Measurements from ENCODE around the gene PRAF2. TPM values are rescaled to one million over a fixed set of nuclear protein-coding genes. Genes with fewer than 3 reads are reported as not detected.

The PRAF2 gene
- total RNA-seq, 1 experiment from 2014 or later = 36.3 TPM

DNA sequence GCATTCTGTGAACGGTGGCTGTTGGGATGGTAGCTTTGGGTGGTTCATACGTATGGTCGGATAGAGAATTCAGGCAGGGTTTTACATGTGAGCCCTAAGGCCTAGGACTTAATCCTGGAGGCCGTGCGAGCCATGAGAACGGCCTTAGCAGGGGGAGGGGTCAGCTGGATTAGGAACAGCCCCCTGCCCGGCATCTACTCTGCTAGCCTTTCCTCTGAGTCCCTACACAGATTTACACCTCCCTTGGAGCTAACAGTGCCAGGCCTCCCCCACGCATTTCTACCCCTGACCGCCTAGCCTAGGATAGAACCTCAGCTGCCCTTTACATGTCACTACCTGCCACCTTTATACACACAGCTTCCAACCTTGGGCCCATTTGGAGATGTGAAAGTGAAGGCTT, 7.1 kb downstream of the PRAF2 start:
- TF ChIP-seq, protein P1, sequence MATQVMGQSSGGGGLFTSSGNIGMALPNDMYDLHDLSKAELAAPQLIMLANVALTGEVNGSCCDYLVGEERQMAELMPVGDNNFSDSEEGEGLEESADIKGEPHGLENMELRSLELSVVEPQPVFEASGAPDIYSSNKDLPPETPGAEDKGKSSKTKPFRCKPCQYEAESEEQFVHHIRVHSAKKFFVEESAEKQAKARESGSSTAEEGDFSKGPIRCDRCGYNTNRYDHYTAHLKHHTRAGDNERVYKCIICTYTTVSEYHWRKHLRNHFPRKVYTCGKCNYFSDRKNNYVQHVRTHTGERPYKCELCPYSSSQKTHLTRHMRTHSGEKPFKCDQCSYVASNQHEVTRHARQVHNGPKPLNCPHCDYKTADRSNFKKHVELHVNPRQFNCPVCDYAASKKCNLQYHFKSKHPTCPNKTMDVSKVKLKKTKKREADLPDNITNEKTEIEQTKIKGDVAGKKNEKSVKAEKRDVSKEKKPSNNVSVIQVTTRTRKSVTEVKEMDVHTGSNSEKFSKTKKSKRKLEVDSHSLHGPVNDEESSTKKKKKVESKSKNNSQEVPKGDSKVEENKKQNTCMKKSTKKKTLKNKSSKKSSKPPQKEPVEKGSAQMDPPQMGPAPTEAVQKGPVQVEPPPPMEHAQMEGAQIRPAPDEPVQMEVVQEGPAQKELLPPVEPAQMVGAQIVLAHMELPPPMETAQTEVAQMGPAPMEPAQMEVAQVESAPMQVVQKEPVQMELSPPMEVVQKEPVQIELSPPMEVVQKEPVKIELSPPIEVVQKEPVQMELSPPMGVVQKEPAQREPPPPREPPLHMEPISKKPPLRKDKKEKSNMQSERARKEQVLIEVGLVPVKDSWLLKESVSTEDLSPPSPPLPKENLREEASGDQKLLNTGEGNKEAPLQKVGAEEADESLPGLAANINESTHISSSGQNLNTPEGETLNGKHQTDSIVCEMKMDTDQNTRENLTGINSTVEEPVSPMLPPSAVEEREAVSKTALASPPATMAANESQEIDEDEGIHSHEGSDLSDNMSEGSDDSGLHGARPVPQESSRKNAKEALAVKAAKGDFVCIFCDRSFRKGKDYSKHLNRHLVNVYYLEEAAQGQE (IDR thresholded peaks at IDR 0.05; ENCODE audit: insufficient read depth in 1 of 2, low read depth in 2 of 2, low read length in 1 of 2) = no peak
- no peak for TF ChIP-seq SIN3A (IDR thresholded peaks at IDR 0.05; ENCODE audit: borderline replicate concordance, insufficient read depth, low read depth, low read length)
- TF ChIP-seq POLR2AphosphoS5 (IDR thresholded peaks at IDR 0.05; ENCODE audit: low read depth, low read length) = no peak
- TF ChIP-seq, protein P2, sequence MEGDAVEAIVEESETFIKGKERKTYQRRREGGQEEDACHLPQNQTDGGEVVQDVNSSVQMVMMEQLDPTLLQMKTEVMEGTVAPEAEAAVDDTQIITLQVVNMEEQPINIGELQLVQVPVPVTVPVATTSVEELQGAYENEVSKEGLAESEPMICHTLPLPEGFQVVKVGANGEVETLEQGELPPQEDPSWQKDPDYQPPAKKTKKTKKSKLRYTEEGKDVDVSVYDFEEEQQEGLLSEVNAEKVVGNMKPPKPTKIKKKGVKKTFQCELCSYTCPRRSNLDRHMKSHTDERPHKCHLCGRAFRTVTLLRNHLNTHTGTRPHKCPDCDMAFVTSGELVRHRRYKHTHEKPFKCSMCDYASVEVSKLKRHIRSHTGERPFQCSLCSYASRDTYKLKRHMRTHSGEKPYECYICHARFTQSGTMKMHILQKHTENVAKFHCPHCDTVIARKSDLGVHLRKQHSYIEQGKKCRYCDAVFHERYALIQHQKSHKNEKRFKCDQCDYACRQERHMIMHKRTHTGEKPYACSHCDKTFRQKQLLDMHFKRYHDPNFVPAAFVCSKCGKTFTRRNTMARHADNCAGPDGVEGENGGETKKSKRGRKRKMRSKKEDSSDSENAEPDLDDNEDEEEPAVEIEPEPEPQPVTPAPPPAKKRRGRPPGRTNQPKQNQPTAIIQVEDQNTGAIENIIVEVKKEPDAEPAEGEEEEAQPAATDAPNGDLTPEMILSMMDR (IDR thresholded peaks at IDR 0.05) = no peak
- TF ChIP-seq TCF7L2 (IDR thresholded peaks at IDR 0.05; ENCODE audit: low read depth, low read length) = no peak
- no peak; the same call in 1 of the 2 replicates for ATAC-seq

DNA sequence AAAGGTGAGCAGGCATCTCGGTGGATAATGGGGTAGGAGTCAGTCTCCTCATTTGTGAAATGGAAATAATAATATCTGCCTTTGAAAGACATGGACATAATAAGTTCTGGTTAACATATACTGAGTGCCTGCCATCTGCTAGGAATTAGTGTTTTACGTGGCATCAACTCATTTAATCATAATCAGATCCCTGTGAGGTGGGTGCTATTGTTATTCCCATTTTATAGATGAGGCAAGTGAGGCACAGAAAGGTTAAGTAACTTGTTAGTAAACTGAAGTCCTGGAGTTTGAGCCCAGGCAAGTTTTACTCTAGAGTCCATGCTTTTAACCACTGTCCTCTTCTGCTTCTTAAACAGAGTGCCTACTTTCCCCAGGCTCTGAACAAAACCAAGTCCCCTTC, 7.5 kb downstream of the PRAF2 start:
- TF ChIP-seq SIN3A (IDR thresholded peaks at IDR 0.05; ENCODE audit: borderline replicate concordance, insufficient read depth, low read depth, low read length) (no peak), TCF7L2 (IDR thresholded peaks at IDR 0.05; ENCODE audit: low read depth, low read length) (no peak), POLR2AphosphoS5 (IDR thresholded peaks at IDR 0.05; ENCODE audit: low read depth, low read length) (no peak)
- TF ChIP-seq, protein P1 (IDR thresholded peaks at IDR 0.05; ENCODE audit: insufficient read depth in 1 of 2, low read depth in 2 of 2, low read length in 1 of 2) = no peak
- TF ChIP-seq, protein P2 (IDR thresholded peaks at IDR 0.05) = no peak
- Histone ChIP-seq H3K27ac (ENCODE audit: low read length) (no peak overlapping the region), H3K4me3 (ENCODE audit: low read depth in 2 of 2, low read length in 2 of 2) (no peak overlapping the region), H3K9me3 (ENCODE audit: control insufficient read depth, insufficient read depth, low read depth, low read length) (no peaks in the 10 kb centered on the region), H3K36me3 (ENCODE audit: control insufficient read depth, insufficient read depth, low read length) (no peaks in the 10 kb centered on the region), H3K27me3 (ENCODE audit: control insufficient read depth, insufficient read depth, low read length) (no peaks in the 10 kb centered on the region), H3K4me1 (ENCODE audit: control insufficient read depth, insufficient read depth, low read length) (no peaks in the 10 kb centered on the region)
- ATAC-seq (no peak), DNase-seq (ENCODE audit: low read depth, low spot score) (no peak)
- ChIA-PET POLR2A (no interaction called here), CTCF (no interaction called here)
- in situ Hi-C loops (cut with HindIII; ENCODE audit: low pct_unique_long_range_greater_than_20kb, low sequenced_read_pairs) = no loop called here
- intact Hi-C loops (cut with micrococcal nuclease; ENCODE audit: unreplicated experiment) = no loop called here
- BruUV-seq (replicated peaks) = no TSS peak

More for the DNA sequence above, 7.1 kb downstream of the PRAF2 start:
- Histone ChIP-seq H3K27me3 (ENCODE audit: control insufficient read depth, insufficient read depth, low read length) (no peaks in the 10 kb centered on the region), H3K4me1 (ENCODE audit: control insufficient read depth, insufficient read depth, low read length) (no peaks in the 10 kb centered on the region), H3K36me3 (ENCODE audit: control insufficient read depth, insufficient read depth, low read length) (no peaks in the 10 kb centered on the region), H3K9me3 (ENCODE audit: control insufficient read depth, insufficient read depth, low read depth, low read length) (no peaks in the 10 kb centered on the region), H3K27ac (ENCODE audit: low read length) (no peak overlapping the region), H3K4me3 (ENCODE audit: low read depth in 2 of 2, low read length in 2 of 2) (no peak overlapping the region)
- ChIA-PET POLR2A (no interaction called here), CTCF (no interaction called here)
- DNase-seq (ENCODE audit: low read depth, low spot score) = no peak
- no TSS peak for BruUV-seq (replicated peaks)
- intact Hi-C loops (cut with micrococcal nuclease; ENCODE audit: unreplicated experiment) = no loop called here
- in situ Hi-C loops (cut with HindIII; ENCODE audit: low pct_unique_long_range_greater_than_20kb, low sequenced_read_pairs) = no loop called here

All from Panc1 (cell line).